IMR-90 (cell line): ENCODE data around the gene ARMS2. TPM values are rescaled to one million over a fixed set of nuclear protein-coding genes. Genes with fewer than 3 reads are reported as not detected.

Source experiments
- ATAC-seq: fragments of 200-7000 bp; cut with Tn5 transposase; 2 replicates; pipeline ENCODE4 v1.9.1; 2020; ENCODE audit warnings: low read depth, mild to moderate bottlenecking, moderate library complexity
- BruUV-seq: library from RNA; stranded (reverse); fragments of 400-500 nt; replicated peaks from 2 replicates; lab custom pipeline; 2021; lab: Mats Ljungman, UMichigan
- CTCF ChIA-PET: fragments of 300-600 bp; formaldehyde crosslinking; extraction: SDS; loops from one replicate; lab custom pipeline; 2021; ENCODE audit warnings: antibody characterized with exemption; lab: Yijun Ruan, JAX
- POLR2A ChIA-PET: fragments of 300-600 bp; sonication (Branson Sonifier 250); formaldehyde crosslinking; loops from one replicate; lab custom pipeline; 2022; ENCODE audit warnings: antibody characterized with exemption; ENCODE audit not compliant: unreplicated experiment; lab: Charles Lee
- DNase-seq: peaks from one replicate; pipeline ENCODE4 v3.0.0; 2013
- H2AFZ ChIP-seq: replicated peaks from 2 replicates; pipeline ENCODE3; 2013; ENCODE audit warnings: low read length, mild to moderate bottlenecking; ENCODE audit not compliant: poor library complexity
- H2AK5ac ChIP-seq: 2 replicates; pipeline ENCODE4 v1.6.1; 2013; ENCODE audit warnings: low read depth, low read length, inconsistent platforms
- H2AK9ac ChIP-seq: replicated peaks from 2 replicates; pipeline ENCODE3; 2013; ENCODE audit warnings: mild to moderate bottlenecking, low read depth, low read length, moderate library complexity; ENCODE audit not compliant: poor library complexity
- H2BK120ac ChIP-seq: 2 replicates; pipeline ENCODE4 v1.6.1; 2013; ENCODE audit warnings: low read depth, low read length, inconsistent platforms
- H2BK15ac ChIP-seq: 3 replicates; pipeline ENCODE4 v1.6.1; 2013; ENCODE audit warnings: low read depth, low read length, inconsistent platforms
- H2BK20ac ChIP-seq: 2 replicates; pipeline ENCODE4 v1.6.1; 2013; ENCODE audit warnings: low read depth, mild to moderate bottlenecking, inconsistent platforms, low read length, moderate library complexity
- H2BK5ac ChIP-seq: 2 replicates; pipeline ENCODE4 v1.6.1; 2013; ENCODE audit warnings: mild to moderate bottlenecking, low read depth, low read length, inconsistent platforms; ENCODE audit not compliant: poor library complexity, severe bottlenecking
- H3K14ac ChIP-seq: replicated peaks from 2 replicates; pipeline ENCODE4 v1.6.1; 2013; ENCODE audit warnings: low read depth, low read length, inconsistent platforms
- H3K18ac ChIP-seq: 2 replicates; pipeline ENCODE4 v1.6.1; 2013; ENCODE audit warnings: low read depth, low read length, control low read depth
- H3K23ac ChIP-seq: 2 replicates; pipeline ENCODE4 v1.6.1; 2013; ENCODE audit warnings: low read depth, low read length, inconsistent platforms
- H3K27ac ChIP-seq: 2 replicates; pipeline ENCODE4 v1.5.1; 2013; ENCODE audit warnings: mild to moderate bottlenecking, control low read depth, low read length; ENCODE audit not compliant: insufficient read depth
- H3K27me3 ChIP-seq: 2 replicates; pipeline ENCODE4 v1.6.1; 2013; ENCODE audit warnings: low read length; ENCODE audit not compliant: control insufficient read depth, insufficient read depth
- H3K36me3 ChIP-seq: 2 replicates; pipeline ENCODE4 v1.6.1; 2013; ENCODE audit warnings: low read length, mixed read lengths; ENCODE audit not compliant: control insufficient read depth, insufficient read depth
- H3K4ac ChIP-seq: 2 replicates; pipeline ENCODE4 v1.6.1; 2013; ENCODE audit warnings: low read depth, low read length, inconsistent platforms
- H3K4me1 ChIP-seq: 2 replicates; pipeline ENCODE4 v1.6.1; 2013; ENCODE audit warnings: low read length, mixed read lengths; ENCODE audit not compliant: control insufficient read depth, insufficient read depth
- H3K4me2 ChIP-seq: 2 replicates; pipeline ENCODE4 v1.6.1; 2013; ENCODE audit warnings: low read depth, mild to moderate bottlenecking, control low read depth, low read length, moderate library complexity
- H3K4me3 ChIP-seq: 2 replicates; pipeline ENCODE4 v1.5.1; 2013; ENCODE audit warnings: low read depth, mild to moderate bottlenecking, control low read depth, low read length, moderate library complexity; ENCODE audit not compliant: insufficient read depth
- H3K56ac ChIP-seq: 2 replicates; pipeline ENCODE4 v1.6.1; 2013; ENCODE audit warnings: low read length, inconsistent platforms; ENCODE audit not compliant: insufficient read depth; ENCODE audit errors: extremely low read depth
- H3K79me1 ChIP-seq, 2 experiments: 2 replicates each; pipeline ENCODE4 v1.6.1; 2013; ENCODE audit warnings: low read length in 2 of 2, inconsistent platforms in 1 of 2, low read depth in 1 of 2
- H3K9ac ChIP-seq: 2 replicates; pipeline ENCODE4 v1.6.1; 2013; ENCODE audit warnings: low read depth, low read length, control low read depth
- H3K9me1 ChIP-seq: 2 replicates; pipeline ENCODE4 v1.6.1; 2013; ENCODE audit warnings: low read length, inconsistent platforms; ENCODE audit not compliant: insufficient read depth
- H3K9me3 ChIP-seq: 2 replicates; pipeline ENCODE4 v1.6.1; 2013; ENCODE audit warnings: low read length; ENCODE audit not compliant: control insufficient read depth, insufficient read depth
- H4K20me1 ChIP-seq: 2 replicates; pipeline ENCODE4 v1.6.1; 2013; ENCODE audit warnings: low read length, inconsistent platforms; ENCODE audit not compliant: insufficient read depth
- H4K5ac ChIP-seq: 2 replicates; pipeline ENCODE4 v1.6.1; 2013; ENCODE audit warnings: mild to moderate bottlenecking, low read depth, low read length, control low read depth
- H4K8ac ChIP-seq, 2 experiments: 2 replicates each; pipeline ENCODE4 v1.6.1; 2013; ENCODE audit warnings: low read depth in 2 of 2, low read length in 2 of 2, control low read depth in 1 of 2, inconsistent platforms in 1 of 2
- H4K91ac ChIP-seq: 2 replicates; pipeline ENCODE4 v1.6.1; 2013; ENCODE audit warnings: low read depth, low read length, inconsistent platforms; ENCODE audit not compliant: insufficient read depth
- BHLHE40 ChIP-seq: fragments of 150-350 bp; IDR thresholded peaks from 2 replicates; pipeline ENCODE4 v1.6.1; 2016; ENCODE audit warnings: mild to moderate bottlenecking, low read depth, low read length
- CHD1 ChIP-seq: IDR thresholded peaks from 2 replicates; pipeline ENCODE4 v1.6.1; 2012; ENCODE audit warnings: low read depth, low read length, improper control_type of control experiment
- ELK1 ChIP-seq: fragments of 150-350 bp; IDR thresholded peaks from 2 replicates; pipeline ENCODE4 v1.6.1; 2016; ENCODE audit warnings: low read depth, mild to moderate bottlenecking, low read length, moderate library complexity, borderline replicate concordance
- FOS ChIP-seq: fragments of 150-350 bp; IDR thresholded peaks from 2 replicates; pipeline ENCODE4 v1.6.1; 2016; ENCODE audit warnings: low read depth, low read length
- MAFK ChIP-seq: IDR thresholded peaks from 2 replicates; pipeline ENCODE4 v1.6.1; 2012; ENCODE audit warnings: low read depth, low read length, improper control_type of control experiment
- MAZ ChIP-seq: IDR thresholded peaks from 2 replicates; pipeline ENCODE4 v1.6.1; 2012; ENCODE audit warnings: low read depth, mild to moderate bottlenecking, low read length, improper control_type of control experiment, moderate library complexity, borderline replicate concordance
- MXI1 ChIP-seq: IDR thresholded peaks from 2 replicates; pipeline ENCODE4 v1.6.1; 2012; ENCODE audit warnings: low read depth, mild to moderate bottlenecking, low read length, moderate library complexity, borderline replicate concordance
- NFE2L2 ChIP-seq: fragments of 150-350 bp; IDR thresholded peaks from 2 replicates; pipeline ENCODE4 v1.6.1; 2016; ENCODE audit warnings: low read depth, mild to moderate bottlenecking, low read length
- POLR2A ChIP-seq: IDR thresholded peaks from 2 replicates; pipeline ENCODE4 v1.6.1; 2012; ENCODE audit warnings: mild to moderate bottlenecking, low read depth, low read length
- RAD21 ChIP-seq: IDR thresholded peaks from 2 replicates; pipeline ENCODE4 v1.6.1; 2012; ENCODE audit warnings: low read length, improper control_type of control experiment
- RCOR1 ChIP-seq: IDR thresholded peaks from 2 replicates; pipeline ENCODE4 v1.6.1; 2012; ENCODE audit warnings: mild to moderate bottlenecking, low read length, improper control_type of control experiment; ENCODE audit not compliant: insufficient replicate concordance
- RFX5 ChIP-seq: IDR thresholded peaks from 2 replicates; pipeline ENCODE4 v1.8.0; 2012; ENCODE audit warnings: low read depth, mild to moderate bottlenecking, low read length, moderate library complexity
- SMC3 ChIP-seq: fragments of 150-350 bp; IDR thresholded peaks from 2 replicates; pipeline ENCODE4 v1.6.1; 2016; ENCODE audit warnings: low read depth, mild to moderate bottlenecking, antibody characterized with exemption, low read length, moderate library complexity
- USF2 ChIP-seq: fragments of 150-350 bp; IDR thresholded peaks from 2 replicates; pipeline ENCODE4 v1.6.1; 2017; ENCODE audit warnings: mild to moderate bottlenecking, antibody characterized with exemption, low read length, low read depth
- WGBS, 2 experiments: methylation state at CpG; one replicate each; pipeline versions ENCODE4 v1.1.5 to v1.1.7; 2013; ENCODE audit warnings: missing lambda C conversion rate in 2 of 2; ENCODE audit not compliant: insufficient read length in 1 of 2; ENCODE audit errors: extremely low coverage in 2 of 2; 5-methylcytosine and 5-hydroxymethylcytosine counted together
- dilution Hi-C: fragments of 300-500 bp; cut with HindIII; formaldehyde crosslinking; loops from one replicate; pipeline ENCODE4 v1.14.3; 2018; ENCODE audit warnings: low sequenced_read_pairs; ENCODE audit not compliant: unreplicated experiment
- in situ Hi-C: fragments of 300-500 bp; cut with MboI; formaldehyde crosslinking; loops from 3 replicates; pipeline ENCODE4 v1.14.3; 2019; ENCODE audit warnings: low sequenced_read_pairs, inconsistent platforms, mixed read lengths
- intact Hi-C: fragments of 100-400 bp; cut with micrococcal nuclease; formaldehyde crosslinking; loops from 2 replicates; pipeline ENCODE4 v1.10.0; 2022
- polyA plus RNA-seq, 3 experiments: library from polyadenylated mRNA; depleted of rRNA; stranded (reverse); fragments of >200 nt; gene quantifications; 2 replicates each; pipeline ENCODE4 v1.2.3, GENCODE V29; 2012; ENCODE audit warnings: low replicate concordance in 1 of 3
- total RNA-seq: library from RNA; depleted of rRNA; stranded (reverse); fragments of >200 nt; gene quantifications from 2 replicates; pipeline ENCODE4 v1.2.3, GENCODE V29; 2012

Gene ARMS2
- total and polyA plus RNA-seq, 2 of the 4 experiments (the other 2 are of a cell fraction), result not detected

- H3K18ac ChIP-seq, result no peak overlapping the region
- WGBS, 2 experiments, result 74% methylated on average over 8 of the region's 9 CpGs; no CpG with 5 or more reads in 1 of the 2 experiments
- no peak overlapping the region for H2BK20ac ChIP-seq
- 0 out of 2 replicates have a peak, but pooled peaks cover 4% of the 10 kb centered on the region for H3K9me1 ChIP-seq
- H3K4me1 ChIP-seq, result peaks cover 16% of the 10 kb centered on the region
- in situ Hi-C loops (no loop called here), intact Hi-C loops (no loop called here), dilution Hi-C loops (no loop called here)
- peaks cover 7% of the 10 kb centered on the region; the same call in 1 of the 2 replicates for H3K36me3 ChIP-seq
- H3K4ac ChIP-seq, result 0 out of 2 replicates have a peak overlapping the region, but pooled peaks have one; percentile 10
- ChIA-PET POLR2A (no interaction called here), CTCF (no interaction called here)
- no TSS peak for BruUV-seq
- H3K4me3 ChIP-seq, result no peak overlapping the region
- H2AFZ ChIP-seq, result no peak overlapping the region
- no peaks in the 10 kb centered on the region; the same call in 1 of the 2 replicates for H4K20me1 ChIP-seq
- no peak overlapping the region for H3K9ac ChIP-seq
- no peak overlapping the region for H2AK9ac ChIP-seq
- peaks cover 3 to 8% of the 10 kb centered on the region in 2 experiments; a peak in 2 of 4 replicates for H3K79me1 ChIP-seq
- H3K9me3 ChIP-seq, result no peaks in the 10 kb centered on the region
- H2BK5ac ChIP-seq, result no peak overlapping the region
- TF ChIP-seq MAZ, result no peak
- no peak for TF ChIP-seq SMC3
- TF ChIP-seq CHD1, result no peak
- no peak for TF ChIP-seq NFE2L2
- TF ChIP-seq RCOR1, result no peak
- TF ChIP-seq RFX5, result no peak
- TF ChIP-seq FOS, result no peak
- no peak for TF ChIP-seq RAD21
- TF ChIP-seq ELK1, result no peak
- TF ChIP-seq USF2, result no peak
- TF ChIP-seq POLR2A, result no peak
- no peak for TF ChIP-seq BHLHE40
- no peak for TF ChIP-seq MXI1
- no peak for TF ChIP-seq MAFK
- no peak overlapping the region for H3K14ac ChIP-seq
- no peak overlapping the region for H3K56ac ChIP-seq
- H4K91ac ChIP-seq, result no peak overlapping the region
- no peak for ATAC-seq
- no peaks in the 10 kb centered on the region for H3K27me3 ChIP-seq
- H3K23ac ChIP-seq, result no peak overlapping the region
- H4K8ac ChIP-seq, result no peak overlapping the region
- no peak overlapping the region for H3K27ac ChIP-seq
- DNase-seq, result no peak
- no peak overlapping the region for H2AK5ac ChIP-seq
- no peak overlapping the region for H4K5ac ChIP-seq
- H2BK15ac ChIP-seq, result no peak overlapping the region; the same call in 2 of the 3 replicates
- H2BK120ac ChIP-seq, result no peak overlapping the region
- no peak overlapping the region for H3K4me2 ChIP-seq
Measured at GRCh38 chr10:122486406-122487080, 32.1 kb downstream of the ARMS2 start.
